D721Med (cell line): ENCODE data around the gene SMIM10L2A.

ENCODE experiments used
- DNase-seq: peaks from one replicate; pipeline ENCODE4 v3.0.0; 2011; ENCODE audit warnings: low spot score; ENCODE audit not compliant: insufficient read length
- FAIRE-seq: peaks from 2 replicates; lab custom pipeline; 2011; peaks lifted over from hg19 to GRCh38; lab: Jason Lieb, UNC
- TF ChIP-seq, protein P1 (sequence below): IDR thresholded peaks from 2 replicates; pipeline ENCODE4 v1.5.1; 2012; ENCODE audit warnings: mild to moderate bottlenecking, control low read depth; ENCODE audit not compliant: insufficient read depth; ENCODE audit errors: missing control alignments

Gene SMIM10L2A

DNA sequence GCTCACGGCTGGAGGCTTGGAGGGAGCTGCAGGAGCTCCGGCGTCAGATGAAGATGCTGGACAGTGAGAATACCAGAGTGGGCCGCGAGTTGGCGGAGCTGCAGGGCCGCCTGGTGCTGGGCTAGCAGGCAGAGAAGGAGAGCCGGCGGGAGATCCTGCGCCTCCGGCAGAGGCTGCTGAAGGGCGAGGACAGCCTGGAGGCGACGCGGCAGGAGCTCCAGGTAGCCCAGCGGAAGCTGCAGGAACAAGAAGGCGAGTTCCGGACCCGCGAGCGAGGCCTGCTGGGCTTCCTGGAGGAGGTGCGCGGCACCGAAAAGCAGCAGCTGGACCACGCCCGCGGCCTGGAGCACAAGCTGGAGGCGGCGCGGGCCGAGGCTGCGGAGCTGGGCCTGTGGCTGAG, 14.7 kb downstream of the SMIM10L2A start:
- no peak for DNase-seq
- TF ChIP-seq, protein P1, sequence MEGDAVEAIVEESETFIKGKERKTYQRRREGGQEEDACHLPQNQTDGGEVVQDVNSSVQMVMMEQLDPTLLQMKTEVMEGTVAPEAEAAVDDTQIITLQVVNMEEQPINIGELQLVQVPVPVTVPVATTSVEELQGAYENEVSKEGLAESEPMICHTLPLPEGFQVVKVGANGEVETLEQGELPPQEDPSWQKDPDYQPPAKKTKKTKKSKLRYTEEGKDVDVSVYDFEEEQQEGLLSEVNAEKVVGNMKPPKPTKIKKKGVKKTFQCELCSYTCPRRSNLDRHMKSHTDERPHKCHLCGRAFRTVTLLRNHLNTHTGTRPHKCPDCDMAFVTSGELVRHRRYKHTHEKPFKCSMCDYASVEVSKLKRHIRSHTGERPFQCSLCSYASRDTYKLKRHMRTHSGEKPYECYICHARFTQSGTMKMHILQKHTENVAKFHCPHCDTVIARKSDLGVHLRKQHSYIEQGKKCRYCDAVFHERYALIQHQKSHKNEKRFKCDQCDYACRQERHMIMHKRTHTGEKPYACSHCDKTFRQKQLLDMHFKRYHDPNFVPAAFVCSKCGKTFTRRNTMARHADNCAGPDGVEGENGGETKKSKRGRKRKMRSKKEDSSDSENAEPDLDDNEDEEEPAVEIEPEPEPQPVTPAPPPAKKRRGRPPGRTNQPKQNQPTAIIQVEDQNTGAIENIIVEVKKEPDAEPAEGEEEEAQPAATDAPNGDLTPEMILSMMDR, result no peak
- no peak for FAIRE-seq

DNA sequence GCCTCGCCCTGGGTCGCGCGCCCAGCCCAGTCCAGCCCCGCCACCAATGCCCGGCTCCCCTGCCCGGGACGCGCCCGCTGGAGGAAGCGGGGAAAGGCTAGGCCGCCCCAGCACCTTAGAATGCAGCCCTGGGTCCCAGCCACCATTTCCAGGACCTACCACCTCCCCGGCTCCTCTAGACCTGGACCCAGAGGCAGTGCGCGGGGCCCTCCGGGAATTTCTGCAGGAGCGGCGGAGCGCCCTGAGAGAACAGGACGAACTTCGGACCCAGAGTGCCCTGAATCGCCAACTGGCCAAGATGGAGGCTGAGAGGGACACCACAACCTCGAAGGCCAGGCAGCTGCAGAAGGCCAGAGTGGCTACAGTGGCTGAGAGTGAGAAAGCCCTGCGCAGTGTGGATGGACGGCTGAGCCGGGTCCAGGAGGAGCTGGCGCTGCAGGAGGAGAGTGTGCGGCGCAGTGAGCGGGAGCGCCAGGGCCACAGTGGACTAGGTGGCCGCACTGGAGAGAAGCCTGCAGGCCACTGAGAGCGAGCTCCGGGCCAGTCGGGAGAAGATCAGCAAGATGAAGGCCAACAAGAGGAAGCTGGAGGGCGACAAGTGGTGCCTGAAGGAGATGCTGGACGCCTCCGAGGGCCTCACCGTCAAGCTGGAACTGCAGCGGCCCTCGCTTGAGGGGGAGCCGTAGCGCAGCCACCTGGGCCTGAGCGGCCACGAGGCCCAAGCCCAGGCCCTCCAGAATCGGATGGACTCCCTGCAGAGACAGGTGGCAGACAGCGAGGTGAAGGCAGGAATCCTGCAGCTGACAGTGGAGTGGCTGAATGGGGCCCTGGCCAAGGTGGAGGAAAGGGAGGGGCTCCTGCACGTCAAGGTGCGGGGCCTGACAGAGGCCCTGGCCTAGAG, 15.5 kb downstream of the SMIM10L2A start:
- FAIRE-seq, result no peak
- TF ChIP-seq, protein P1, result no peak
- DNase-seq, result no peak

DNA sequence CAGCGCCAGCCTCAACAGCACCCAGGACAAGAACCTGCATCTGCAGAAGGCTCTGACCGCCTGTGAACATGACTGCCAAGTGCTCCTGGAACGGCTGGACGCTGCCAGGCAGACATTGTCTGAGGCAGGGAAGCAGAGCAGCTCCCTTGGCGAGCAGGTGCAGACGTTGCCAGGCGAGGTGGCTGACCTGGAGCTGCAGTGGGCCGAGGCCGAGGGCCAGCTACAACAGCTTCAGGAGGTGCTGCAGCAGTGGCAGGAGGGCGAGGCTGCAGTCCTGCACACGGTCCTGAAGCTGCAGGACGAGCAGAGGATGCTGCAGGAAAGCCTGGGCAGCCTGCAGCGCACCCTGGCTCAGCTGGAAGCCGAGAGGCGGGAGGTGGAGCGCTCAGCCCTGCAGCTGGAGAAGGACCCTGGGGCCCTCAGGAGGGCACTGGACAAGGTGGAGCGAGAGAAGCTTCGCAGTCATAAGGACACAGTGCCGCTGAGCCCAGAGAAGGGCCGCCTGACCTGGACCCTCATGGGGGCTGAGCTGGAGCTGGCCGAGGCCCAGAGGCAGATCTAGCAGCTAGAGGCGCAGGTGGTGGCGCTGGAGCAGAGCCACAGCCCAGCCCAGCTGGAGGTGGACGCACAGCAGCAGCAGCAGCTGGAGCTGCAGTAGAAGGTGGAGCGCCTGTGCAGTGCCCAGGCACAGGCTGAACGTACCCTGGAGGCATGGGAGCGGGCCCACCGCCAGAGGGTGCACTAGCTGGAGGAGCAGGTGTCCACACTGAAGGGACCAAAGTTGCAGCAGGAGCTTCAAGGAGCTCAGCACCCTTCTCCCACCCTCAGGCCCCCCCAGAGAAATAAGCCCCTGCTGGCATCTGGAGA, 16.4 kb downstream of the SMIM10L2A start:
- DNase-seq (no peak), FAIRE-seq (no peak)
- TF ChIP-seq, protein P1, result no peak

DNA sequence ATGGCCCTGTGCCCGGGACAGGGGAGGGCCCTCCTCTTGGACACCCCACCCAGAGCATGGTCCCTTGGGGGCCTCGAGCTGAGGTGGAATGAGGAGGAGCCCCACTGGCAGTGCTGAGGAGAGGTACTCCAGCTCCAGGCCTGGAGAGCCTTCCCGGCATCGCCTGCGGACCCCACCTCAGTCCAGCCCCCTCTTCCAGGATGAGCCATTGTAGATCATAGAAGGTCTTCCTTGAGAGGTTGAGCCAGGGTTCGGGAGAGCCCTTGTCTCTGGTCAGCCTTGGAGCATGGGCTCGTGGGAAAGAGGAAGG, 16.9 kb downstream of the SMIM10L2A start:
- DNase-seq (no peak), FAIRE-seq (no peak)
- TF ChIP-seq, protein P1, result no peak

DNA sequence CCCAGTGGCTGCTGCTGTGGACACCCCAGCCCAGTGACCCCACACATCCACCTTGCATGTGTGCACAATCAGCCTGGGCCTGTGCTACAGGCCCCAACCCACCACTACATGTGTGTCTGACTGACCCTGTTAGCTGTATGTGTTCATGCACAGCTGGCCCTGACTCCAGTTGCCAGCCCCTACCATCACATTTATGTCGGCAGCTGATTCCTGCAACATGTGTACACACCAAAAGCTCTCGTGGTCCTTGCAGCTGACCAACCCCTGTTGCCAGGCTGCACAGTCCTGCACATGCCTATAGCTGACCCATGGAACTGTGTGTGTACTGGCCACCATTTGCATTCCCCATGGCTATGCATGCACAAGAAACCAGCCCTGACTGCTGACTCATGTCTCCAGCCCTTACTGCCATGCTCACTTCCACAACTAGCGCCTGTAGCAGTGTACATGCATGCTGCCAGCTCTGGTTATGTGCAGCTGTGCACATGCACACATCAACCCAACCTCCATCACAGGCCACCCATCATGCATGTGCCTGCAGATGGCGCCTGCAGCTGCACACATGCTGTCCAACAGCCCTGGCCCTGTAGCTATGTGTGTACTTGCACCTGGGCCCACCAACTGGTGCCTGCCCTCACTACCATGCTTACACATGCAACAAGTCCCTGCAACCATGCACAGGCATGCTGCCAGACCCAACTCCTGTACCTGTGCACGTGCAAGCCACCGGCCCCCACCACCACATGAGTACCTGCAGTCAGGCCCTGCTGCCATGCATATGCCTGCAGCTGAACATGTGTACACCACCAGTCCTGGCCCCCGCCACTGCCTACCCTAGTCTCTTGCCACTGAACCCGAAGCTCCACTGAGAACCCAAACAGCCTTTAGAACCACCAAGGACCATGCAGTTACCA, 28.1 kb downstream of the SMIM10L2A start:
- no peak for FAIRE-seq
- TF ChIP-seq, protein P1, result no peak
- no peak for DNase-seq

DNA sequence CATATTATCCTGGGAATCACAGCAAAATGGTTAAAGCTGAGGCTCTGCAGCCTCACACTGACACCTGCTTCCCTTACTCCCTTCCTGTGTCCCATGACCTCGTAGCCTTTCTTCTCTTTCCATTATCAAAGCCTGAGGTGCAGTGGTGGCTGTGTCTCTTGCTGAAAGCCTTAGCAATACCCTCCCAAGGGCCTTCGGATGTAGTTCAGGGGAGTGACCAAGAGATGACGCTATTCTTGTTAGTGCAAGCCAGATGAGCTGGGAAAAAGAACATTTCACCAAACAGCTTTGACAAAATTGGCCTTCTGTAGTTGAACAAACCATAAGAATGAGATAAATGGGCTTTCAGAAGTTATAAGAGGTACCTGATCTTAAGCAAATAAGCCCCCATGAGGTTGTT, 31.6 kb downstream of the SMIM10L2A start:
- no peak for FAIRE-seq
- DNase-seq, result no peak
- TF ChIP-seq, protein P1, result no peak
